HepG2 (cell line): Measurements from ENCODE around the gene KLHL17. TPM values are rescaled to one million over a fixed set of nuclear protein-coding genes. Genes with fewer than 3 reads are reported as not detected.

Experiments used
- EEA1 ChIP-seq: sonication (generic); formaldehyde crosslinking; IDR thresholded peaks from 2 replicates; pipeline ENCODE4 v1.5.1; 2020; ENCODE audit warnings: mild to moderate bottlenecking, missing genetic modification reagents, borderline replicate concordance
- HDAC2 ChIP-seq: sonication (generic); formaldehyde crosslinking; IDR thresholded peaks from 2 replicates; pipeline ENCODE4 v1.4.0; 2020; ENCODE audit warnings: missing genetic modification reagents
- HMGXB4 ChIP-seq, 2 experiments: sonication (generic) in 1 of 2; formaldehyde crosslinking in 1 of 2; IDR thresholded peaks; 2 replicates each; pipeline versions ENCODE4 v1.4.0 to v1.6.1; 2018 to 2020; ENCODE audit warnings: missing genetic modification reagents in 2 of 2, borderline replicate concordance in 1 of 2, low read depth in 1 of 2, mild to moderate bottlenecking in 1 of 2, missing biosample characterization in 1 of 2
- HOXA9 ChIP-seq: sonication (generic); formaldehyde crosslinking; IDR thresholded peaks from 2 replicates; pipeline ENCODE4 v1.8.1; 2022; ENCODE audit warnings: missing genetic modification reagents, mild to moderate bottlenecking, moderate library complexity, borderline replicate concordance
- KDM3A ChIP-seq: IDR thresholded peaks from 2 replicates; pipeline ENCODE4 v1.6.1; 2018; ENCODE audit warnings: low read depth, missing compliant biosample characterization
- MAZ ChIP-seq, 2 experiments: sonication (generic) in 1 of 2; formaldehyde crosslinking in 1 of 2; IDR thresholded peaks; 2 replicates each; pipeline versions ENCODE4 v1.5.0 to v1.6.1; 2012 to 2020; ENCODE audit warnings: low read depth in 2 of 2, mild to moderate bottlenecking in 2 of 2, borderline replicate concordance in 1 of 2, improper control_type of control experiment in 1 of 2, low read length in 1 of 2, missing genetic modification reagents in 1 of 2, moderate library complexity in 1 of 2
- NBN ChIP-seq: fragments of 450-650 bp; conservative IDR thresholded peaks from 2 replicates; pipeline ENCODE4 v1.6.1; 2017
- PITX1 ChIP-seq: sonication (generic); formaldehyde crosslinking; IDR thresholded peaks from 2 replicates; pipeline ENCODE4 v1.5.1; 2020; ENCODE audit warnings: mild to moderate bottlenecking, missing genetic modification reagents
- PLRG1 ChIP-seq: fragments of 450-650 bp; conservative IDR thresholded peaks from 2 replicates; pipeline ENCODE4 v1.6.1; 2016
- RBFOX2 ChIP-seq: fragments of 200-400 bp; formaldehyde crosslinking; IDR thresholded peaks from 2 replicates; pipeline ENCODE4 v1.6.1; 2017; ENCODE audit warnings: low read depth, mild to moderate bottlenecking, low read length
- SAP130 ChIP-seq: IDR thresholded peaks from 2 replicates; pipeline ENCODE4 v1.6.1; 2016; ENCODE audit warnings: low read depth
- TOPORS ChIP-seq: sonication (generic); formaldehyde crosslinking; IDR thresholded peaks from 2 replicates; pipeline ENCODE4 v1.8.0; 2023; ENCODE audit warnings: mild to moderate bottlenecking, missing genetic modification reagents
- ZBTB20 ChIP-seq: sonication (generic); formaldehyde crosslinking; IDR thresholded peaks from 2 replicates; pipeline ENCODE4 v1.8.1; 2023; ENCODE audit warnings: missing genetic modification reagents, low read depth, mild to moderate bottlenecking, borderline replicate concordance
- ZBTB7B ChIP-seq: sonication (generic); formaldehyde crosslinking; IDR thresholded peaks from 2 replicates; pipeline ENCODE4 v1.4.0; 2020; ENCODE audit warnings: missing genetic modification reagents
- ZFP82 ChIP-seq: sonication (generic); formaldehyde crosslinking; IDR thresholded peaks from 2 replicates; pipeline ENCODE4 v1.5.1; 2020; ENCODE audit warnings: mild to moderate bottlenecking, missing genetic modification reagents, borderline replicate concordance
- ZNF350 ChIP-seq: sonication (generic); formaldehyde crosslinking; IDR thresholded peaks from 2 replicates; pipeline ENCODE4 v1.4.0; 2020; ENCODE audit warnings: mild to moderate bottlenecking, low read depth, missing genetic modification reagents, borderline replicate concordance
- ZNF510 ChIP-seq: sonication (generic); formaldehyde crosslinking; IDR thresholded peaks from 2 replicates; pipeline ENCODE4 v1.4.0; 2020; ENCODE audit warnings: low read depth, mild to moderate bottlenecking, missing genetic modification reagents
- ZNF709 ChIP-seq: sonication (generic); formaldehyde crosslinking; IDR thresholded peaks from 2 replicates; pipeline ENCODE4 v1.5.0; 2020; ENCODE audit warnings: mild to moderate bottlenecking, missing genetic modification reagents
- ZNF768 ChIP-seq: sonication (generic); formaldehyde crosslinking; IDR thresholded peaks from 2 replicates; pipeline ENCODE4 v1.4.0; 2020; ENCODE audit warnings: missing genetic modification reagents
- ZSCAN21 ChIP-seq: sonication (generic); formaldehyde crosslinking; IDR thresholded peaks from 2 replicates; pipeline ENCODE4 v1.8.0; 2022; ENCODE audit warnings: mild to moderate bottlenecking, missing genetic modification reagents, moderate library complexity, borderline replicate concordance
- ZSCAN29 ChIP-seq: sonication (generic); formaldehyde crosslinking; conservative IDR thresholded peaks from 2 replicates; pipeline ENCODE4 v1.4.0; 2020; ENCODE audit warnings: mild to moderate bottlenecking, missing genetic modification reagents
- ZSCAN31 ChIP-seq: sonication (generic); formaldehyde crosslinking; IDR thresholded peaks from 2 replicates; pipeline ENCODE4 v1.5.0; 2020; ENCODE audit warnings: low read depth, mild to moderate bottlenecking, missing genetic modification reagents
- polyA plus RNA-seq, 8 experiments: library from polyadenylated mRNA; depleted of rRNA in 3 of 8; stranded (reverse) in 7 of 8; unstranded in 1 of 8; fragments of >200 nt; fragmentation: Illumina TruSeq in 4 of 8; extraction: Trizol in 4 of 8; gene quantifications; 2 replicates each; pipeline versions ENCODE4 v1.2.1 to v1.2.3, GENCODE V29; 2011 to 2016; ENCODE audit warnings: low read depth in 4 of 8, missing spikeins in 1 of 8, mixed read lengths in 1 of 8; ENCODE audit not compliant: insufficient read depth in 1 of 8
- total RNA-seq, 5 experiments: library from RNA; depleted of rRNA; stranded (reverse); fragments of >200 nt; fragmentation: Illumina TruSeq; extraction: Trizol; gene quantifications; 2 replicates each; pipeline ENCODE4 v1.2.3, GENCODE V29; 2016; ENCODE audit warnings: low read depth in 1 of 5
- TF ChIP-seq, protein P1 (sequence below): sonication (generic); formaldehyde crosslinking; IDR thresholded peaks from 2 replicates; pipeline ENCODE4 v1.4.0; 2020; ENCODE audit warnings: missing genetic modification reagents, mild to moderate bottlenecking, borderline replicate concordance
- TF ChIP-seq, protein P2 (sequence below): sonication (generic); formaldehyde crosslinking; IDR thresholded peaks from 2 replicates; pipeline ENCODE4 v1.4.0; 2020; ENCODE audit warnings: low read depth, mild to moderate bottlenecking, missing genetic modification reagents

Gene KLHL17
- total and polyA plus RNA-seq, 2 of the 13 experiments (the other 11 are each of a cell fraction or from before 2014, with no cell fraction given): 9.3 to 24.7 TPM

DNA sequence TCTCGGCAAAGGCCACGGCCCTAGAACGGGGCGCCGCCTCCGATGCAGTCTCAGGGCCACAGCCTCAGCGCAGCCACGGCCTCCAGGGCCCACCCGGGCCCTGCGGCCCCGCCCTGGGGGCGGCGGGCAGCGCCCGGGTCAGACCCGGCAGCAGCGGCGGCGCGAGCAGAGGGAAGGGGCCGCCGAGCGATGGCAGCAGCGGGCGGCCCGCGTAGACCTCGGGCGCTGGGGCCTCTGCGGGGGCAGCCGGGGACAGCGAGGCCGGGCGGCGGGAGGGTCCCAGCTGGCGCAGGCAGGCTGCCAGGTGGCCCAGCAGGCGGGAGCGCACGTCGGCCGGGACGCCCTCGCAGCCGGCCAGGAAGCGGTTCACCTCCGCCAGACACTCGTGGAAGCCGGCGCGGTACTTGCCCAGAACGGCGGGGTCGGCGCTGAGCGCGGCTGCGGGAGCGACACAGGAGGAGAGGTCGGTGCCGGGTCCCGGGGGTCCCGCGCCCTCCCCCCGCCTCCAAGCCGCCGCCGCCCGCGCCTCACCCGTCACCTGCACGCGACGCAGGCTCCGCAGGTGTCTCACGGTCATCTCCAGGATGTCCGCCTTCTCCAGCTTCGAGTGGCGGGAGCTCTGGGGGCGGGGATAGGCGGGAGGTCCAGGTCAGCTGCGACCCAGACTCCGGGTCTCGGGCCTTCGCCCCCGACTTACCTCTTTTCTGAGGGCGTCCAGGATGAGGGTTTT lies 38.8 kb downstream of the KLHL17 start (continued):
- TF ChIP-seq ZSCAN21 (CRISPR knock-in tag) (0 out of 2 replicates have a peak, but pooled peaks have one; percentile 18), PLRG1 (no peak), MAZ (IDR thresholded peaks at IDR 0.05; ENCODE audit: borderline replicate concordance, low read depth, low read length) (no peak), MAZ (CRISPR knock-in tag; IDR thresholded peaks at IDR 0.05; ENCODE audit: low read depth) (peak; percentile 26; the same call in 1 of the 2 replicates), KDM3A (CRISPR knock-in tag) (0 out of 2 replicates have a peak, but pooled peaks have one; percentile 14), ZFP82 (peak; percentile 14; the same call in 1 of the 2 replicates), ZBTB20 (CRISPR knock-in tag) (no peak), EEA1 (CRISPR knock-in tag) (no peak), ZNF768 (CRISPR knock-in tag) (peak; percentile 11; the same call in 1 of the 2 replicates), RBFOX2 (peak; percentile 12; the same call in 1 of the 2 replicates), ZSCAN29 (CRISPR knock-in tag) (peak; percentile 96), ZNF350 (0 out of 2 replicates have a peak, but pooled peaks have one; percentile 21), SAP130 (CRISPR knock-in tag) (peak; percentile 39; the same call in 1 of the 2 replicates), HMGXB4 (CRISPR knock-in tag; IDR thresholded peaks at IDR 0.05; ENCODE audit: borderline replicate concordance in 1 of 2, low read depth in 1 of 2) (0 out of 4 replicates have a peak, but pooled peaks of 1 of the 2 experiments have one; percentile 17), HDAC2 (no peak), ZSCAN31 (CRISPR knock-in tag) (no peak), HOXA9 (peak; percentile 19; the same call in 1 of the 2 replicates), ZNF709 (0 out of 2 replicates have a peak, but pooled peaks have one; percentile 4), ZBTB7B (CRISPR knock-in tag) (peak; percentile 50; the same call in 1 of the 2 replicates), TOPORS (CRISPR knock-in tag) (peak; percentile 18), NBN (no peak), ZNF510 (CRISPR knock-in tag) (no peak), PITX1 (CRISPR knock-in tag) (no peak)
- TF ChIP-seq, protein P1, sequence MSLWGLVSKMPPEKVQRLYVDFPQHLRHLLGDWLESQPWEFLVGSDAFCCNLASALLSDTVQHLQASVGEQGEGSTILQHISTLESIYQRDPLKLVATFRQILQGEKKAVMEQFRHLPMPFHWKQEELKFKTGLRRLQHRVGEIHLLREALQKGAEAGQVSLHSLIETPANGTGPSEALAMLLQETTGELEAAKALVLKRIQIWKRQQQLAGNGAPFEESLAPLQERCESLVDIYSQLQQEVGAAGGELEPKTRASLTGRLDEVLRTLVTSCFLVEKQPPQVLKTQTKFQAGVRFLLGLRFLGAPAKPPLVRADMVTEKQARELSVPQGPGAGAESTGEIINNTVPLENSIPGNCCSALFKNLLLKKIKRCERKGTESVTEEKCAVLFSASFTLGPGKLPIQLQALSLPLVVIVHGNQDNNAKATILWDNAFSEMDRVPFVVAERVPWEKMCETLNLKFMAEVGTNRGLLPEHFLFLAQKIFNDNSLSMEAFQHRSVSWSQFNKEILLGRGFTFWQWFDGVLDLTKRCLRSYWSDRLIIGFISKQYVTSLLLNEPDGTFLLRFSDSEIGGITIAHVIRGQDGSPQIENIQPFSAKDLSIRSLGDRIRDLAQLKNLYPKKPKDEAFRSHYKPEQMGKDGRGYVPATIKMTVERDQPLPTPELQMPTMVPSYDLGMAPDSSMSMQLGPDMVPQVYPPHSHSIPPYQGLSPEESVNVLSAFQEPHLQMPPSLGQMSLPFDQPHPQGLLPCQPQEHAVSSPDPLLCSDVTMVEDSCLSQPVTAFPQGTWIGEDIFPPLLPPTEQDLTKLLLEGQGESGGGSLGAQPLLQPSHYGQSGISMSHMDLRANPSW (CRISPR knock-in tag): no peak
- TF ChIP-seq, protein P2, sequence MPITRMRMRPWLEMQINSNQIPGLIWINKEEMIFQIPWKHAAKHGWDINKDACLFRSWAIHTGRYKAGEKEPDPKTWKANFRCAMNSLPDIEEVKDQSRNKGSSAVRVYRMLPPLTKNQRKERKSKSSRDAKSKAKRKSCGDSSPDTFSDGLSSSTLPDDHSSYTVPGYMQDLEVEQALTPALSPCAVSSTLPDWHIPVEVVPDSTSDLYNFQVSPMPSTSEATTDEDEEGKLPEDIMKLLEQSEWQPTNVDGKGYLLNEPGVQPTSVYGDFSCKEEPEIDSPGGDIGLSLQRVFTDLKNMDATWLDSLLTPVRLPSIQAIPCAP (CRISPR knock-in tag): no peak
